Astrocyte (in vitro differentiated cells and primary cell): Measurements from ENCODE around the gene SCIN. TPM values are rescaled to one million over a fixed set of nuclear protein-coding genes. Genes with fewer than 3 reads are reported as not detected.

Source experiments
- DNase-seq: peaks from one replicate; pipeline ENCODE4 v3.0.0-alpha.2; 2010; ENCODE audit warnings: low read depth
- FAIRE-seq: peaks from 2 replicates; lab custom pipeline; 2011; peaks lifted over from hg19 to GRCh38; lab: Jason Lieb, UNC
- H2AFZ ChIP-seq: 2 replicates; pipeline ENCODE4 v1.6.0; 2012; ENCODE audit warnings: low read depth, low read length, inconsistent platforms
- H3K27ac ChIP-seq: 2 replicates; pipeline ENCODE4 v1.5.1; 2011; ENCODE audit warnings: low read depth, low read length, inconsistent platforms
- H3K27me3 ChIP-seq: 2 replicates; pipeline ENCODE4 v1.6.0; 2011; ENCODE audit warnings: low read length, inconsistent platforms; ENCODE audit not compliant: insufficient read depth
- H3K36me3 ChIP-seq: 2 replicates; pipeline ENCODE4 v1.5.1; 2011; ENCODE audit warnings: low read length, inconsistent platforms; ENCODE audit not compliant: insufficient read depth
- H3K4me1 ChIP-seq: 2 replicates; pipeline ENCODE4 v1.5.1; 2011; ENCODE audit warnings: low read length, inconsistent platforms; ENCODE audit not compliant: insufficient read depth
- H3K4me2 ChIP-seq: 2 replicates; pipeline ENCODE4 v1.6.0; 2012; ENCODE audit warnings: low read length, inconsistent platforms
- H3K4me3 ChIP-seq: 2 replicates; pipeline ENCODE4 v1.5.1; 2011; ENCODE audit warnings: low read depth, mild to moderate bottlenecking, low read length, inconsistent platforms; ENCODE audit not compliant: insufficient read depth
- H3K79me2 ChIP-seq: 2 replicates; pipeline ENCODE4 v1.6.0; 2012; ENCODE audit warnings: mild to moderate bottlenecking, low read length, inconsistent platforms; ENCODE audit not compliant: insufficient read depth
- H3K9ac ChIP-seq: 2 replicates; pipeline ENCODE4 v1.6.0; 2012; ENCODE audit warnings: mild to moderate bottlenecking, low read length, inconsistent platforms
- H3K9me3 ChIP-seq: 2 replicates; pipeline ENCODE4 v1.5.1; 2012; ENCODE audit warnings: low read depth, mild to moderate bottlenecking, low read length, inconsistent platforms; ENCODE audit not compliant: insufficient read depth
- H4K20me1 ChIP-seq: 2 replicates; pipeline ENCODE4 v1.6.0; 2012; ENCODE audit warnings: low read length, inconsistent platforms; ENCODE audit not compliant: insufficient read depth
- H3K27ac Mint-ChIP-seq: one replicate; pipeline ENCODE4 v1.8.0; 2021; ENCODE audit warnings: mild to moderate bottlenecking, mixed read lengths; ENCODE audit not compliant: unreplicated experiment
- H3K27me3 Mint-ChIP-seq: one replicate; pipeline ENCODE4 v1.8.0; 2021; ENCODE audit warnings: low read depth, mixed read lengths; ENCODE audit not compliant: unreplicated experiment
- H3K36me3 Mint-ChIP-seq: one replicate; pipeline ENCODE4 v1.8.0; 2021; ENCODE audit warnings: low read depth, mixed read lengths; ENCODE audit not compliant: unreplicated experiment
- H3K4me1 Mint-ChIP-seq: one replicate; pipeline ENCODE4 v1.8.0; 2021; ENCODE audit warnings: low read depth, mixed read lengths; ENCODE audit not compliant: unreplicated experiment
- H3K4me3 Mint-ChIP-seq: one replicate; pipeline ENCODE4 v1.8.0; 2021; ENCODE audit warnings: mild to moderate bottlenecking, moderate library complexity, mixed read lengths; ENCODE audit not compliant: unreplicated experiment
- H3K9me3 Mint-ChIP-seq: one replicate; pipeline ENCODE4 v1.8.0; 2021; ENCODE audit warnings: mild to moderate bottlenecking, mixed read lengths; ENCODE audit not compliant: unreplicated experiment
- EZH2 ChIP-seq: IDR thresholded peaks from 2 replicates; pipeline ENCODE4 v1.6.1; 2012; ENCODE audit warnings: mild to moderate bottlenecking, low read length, inconsistent platforms; ENCODE audit not compliant: insufficient read depth
- total RNA-seq: library from RNA; stranded (reverse); gene quantifications from 2 replicates; pipeline ENCODE4 v1.2.1, GENCODE V29; 2021
- TF ChIP-seq, protein P1 (sequence below): IDR thresholded peaks from 2 replicates; pipeline ENCODE4 v1.5.1; 2011; ENCODE audit warnings: low read depth, mild to moderate bottlenecking, inconsistent platforms, low read length, moderate library complexity; ENCODE audit not compliant: insufficient read depth

SCIN gene
- total RNA-seq, 1 donor from 2014 or later: 0.27 TPM

DNA sequence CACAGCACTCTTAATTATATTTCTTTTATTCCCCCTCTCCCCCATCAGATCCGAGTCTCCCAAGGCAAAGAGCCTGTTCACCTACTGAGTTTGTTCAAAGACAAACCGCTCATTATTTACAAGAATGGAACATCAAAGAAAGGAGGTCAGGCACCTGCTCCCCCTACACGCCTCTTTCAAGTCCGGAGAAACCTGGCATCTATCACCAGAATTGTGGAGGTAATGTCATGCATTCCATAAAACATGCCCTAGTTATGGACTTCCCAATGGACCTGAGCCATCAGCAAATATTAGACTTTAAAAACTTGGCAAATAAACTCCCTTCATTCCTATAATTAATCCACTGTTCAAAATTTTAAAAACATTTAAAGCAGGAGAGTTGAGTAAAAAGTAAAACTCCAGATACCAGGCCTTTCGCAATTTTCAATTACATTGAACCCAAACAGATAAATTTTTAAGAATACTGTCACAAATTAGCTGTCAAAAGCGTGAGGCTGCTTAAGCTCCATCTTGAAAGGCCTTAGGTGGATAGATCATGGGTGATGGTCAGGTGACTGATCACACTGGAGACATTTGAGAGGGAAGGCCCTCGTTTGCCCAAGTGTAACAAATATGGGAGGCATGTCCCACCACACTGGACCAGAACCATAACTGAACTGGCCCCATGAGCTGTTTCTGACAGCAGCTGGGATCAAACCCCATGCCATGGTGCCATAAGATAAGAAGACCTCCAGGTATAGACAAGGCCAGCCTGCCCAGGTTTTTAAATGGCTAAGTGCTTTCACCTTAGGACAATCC lies 70.0 kb downstream of the SCIN start:
- Mint-ChIP-seq H3K27me3 (no peaks in the 10 kb centered on the region), H3K9me3 (peaks cover under 1% of the 10 kb centered on the region), H3K27ac (peak overlapping the region; percentile 16), H3K4me1 (peaks cover 6% of the 10 kb centered on the region), H3K36me3 (no peaks in the 10 kb centered on the region), H3K4me3 (no peak overlapping the region)
- H3K79me2 ChIP-seq: no peaks in the 10 kb centered on the region
- DNase-seq (no peak), FAIRE-seq (no peak)
- H3K9me3 ChIP-seq: no peaks in the 10 kb centered on the region
- H3K36me3 ChIP-seq: no peaks in the 10 kb centered on the region
- no peaks in the 10 kb centered on the region for H4K20me1 ChIP-seq
- no peak overlapping the region for H3K4me2 ChIP-seq
- H3K4me3 ChIP-seq: no peak overlapping the region
- H3K27me3 ChIP-seq: peaks cover 9% of the 10 kb centered on the region
- H3K9ac ChIP-seq: no peak overlapping the region
- H2AFZ ChIP-seq: no peak overlapping the region
- TF ChIP-seq EZH2: no peak
- TF ChIP-seq, protein P1, sequence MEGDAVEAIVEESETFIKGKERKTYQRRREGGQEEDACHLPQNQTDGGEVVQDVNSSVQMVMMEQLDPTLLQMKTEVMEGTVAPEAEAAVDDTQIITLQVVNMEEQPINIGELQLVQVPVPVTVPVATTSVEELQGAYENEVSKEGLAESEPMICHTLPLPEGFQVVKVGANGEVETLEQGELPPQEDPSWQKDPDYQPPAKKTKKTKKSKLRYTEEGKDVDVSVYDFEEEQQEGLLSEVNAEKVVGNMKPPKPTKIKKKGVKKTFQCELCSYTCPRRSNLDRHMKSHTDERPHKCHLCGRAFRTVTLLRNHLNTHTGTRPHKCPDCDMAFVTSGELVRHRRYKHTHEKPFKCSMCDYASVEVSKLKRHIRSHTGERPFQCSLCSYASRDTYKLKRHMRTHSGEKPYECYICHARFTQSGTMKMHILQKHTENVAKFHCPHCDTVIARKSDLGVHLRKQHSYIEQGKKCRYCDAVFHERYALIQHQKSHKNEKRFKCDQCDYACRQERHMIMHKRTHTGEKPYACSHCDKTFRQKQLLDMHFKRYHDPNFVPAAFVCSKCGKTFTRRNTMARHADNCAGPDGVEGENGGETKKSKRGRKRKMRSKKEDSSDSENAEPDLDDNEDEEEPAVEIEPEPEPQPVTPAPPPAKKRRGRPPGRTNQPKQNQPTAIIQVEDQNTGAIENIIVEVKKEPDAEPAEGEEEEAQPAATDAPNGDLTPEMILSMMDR: no peak
- no peak overlapping the region for H3K27ac ChIP-seq
- H3K4me1 ChIP-seq: peaks cover 4% of the 10 kb centered on the region

DNA sequence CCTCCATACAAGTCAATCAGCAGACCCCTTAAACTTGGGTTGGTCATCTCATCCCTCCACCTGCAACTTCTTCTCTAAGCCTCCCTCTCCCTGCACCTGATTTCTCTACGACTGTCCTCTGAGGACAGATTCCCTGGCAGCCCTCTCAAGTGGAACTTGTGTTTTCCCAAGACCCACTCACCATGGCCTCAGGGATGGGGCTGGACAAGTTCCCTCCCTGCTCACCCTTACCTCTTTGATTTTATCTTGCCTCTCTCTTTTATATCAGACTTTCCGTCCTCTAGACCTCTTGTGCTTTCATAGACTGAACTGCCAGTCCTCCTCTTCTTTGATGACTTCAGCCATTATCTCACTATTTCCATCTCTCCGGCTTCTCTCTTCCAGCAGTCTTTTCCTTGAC lies 70.7 kb downstream of the SCIN start:
- FAIRE-seq: no peak
- Histone ChIP-seq H3K36me3 (no peaks in the 10 kb centered on the region), H4K20me1 (no peaks in the 10 kb centered on the region), H3K9ac (no peak overlapping the region), H3K27ac (no peak overlapping the region), H3K79me2 (no peaks in the 10 kb centered on the region), H2AFZ (no peak overlapping the region), H3K4me3 (no peak overlapping the region), H3K9me3 (no peaks in the 10 kb centered on the region), H3K27me3 (peaks cover 9% of the 10 kb centered on the region), H3K4me2 (no peak overlapping the region), H3K4me1 (peaks cover 7% of the 10 kb centered on the region)
- Mint-ChIP-seq H3K9me3 (peaks cover 3% of the 10 kb centered on the region), H3K4me3 (no peak overlapping the region), H3K27ac (no peak overlapping the region), H3K27me3 (no peaks in the 10 kb centered on the region), H3K36me3 (no peaks in the 10 kb centered on the region), H3K4me1 (peaks cover 8% of the 10 kb centered on the region)
- TF ChIP-seq, protein P1: no peak
- no peak for TF ChIP-seq EZH2
- DNase-seq: no peak

DNA sequence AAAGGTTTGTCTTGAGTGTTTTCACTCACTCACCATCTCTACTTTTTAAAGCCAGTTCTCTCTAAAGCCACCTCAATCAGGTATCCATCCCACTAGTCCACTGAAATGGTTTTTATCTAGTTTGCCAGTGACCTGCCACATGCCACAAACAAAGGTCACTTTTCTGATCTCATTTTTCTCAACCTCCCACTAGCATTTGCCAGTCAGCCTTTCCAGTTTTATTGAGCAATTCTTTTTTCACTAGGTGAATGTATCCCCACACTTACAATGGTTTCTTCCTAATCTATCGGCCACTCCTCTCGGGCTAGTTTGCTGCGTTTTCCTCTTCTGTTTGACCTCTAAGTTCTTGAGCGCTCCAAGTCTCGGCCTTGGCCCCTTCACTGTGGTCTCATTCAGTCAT lies 72.0 kb downstream of the SCIN start:
- no peaks in the 10 kb centered on the region for H3K27me3 Mint-ChIP-seq
- no peaks in the 10 kb centered on the region for H3K36me3 Mint-ChIP-seq
- no peak overlapping the region for H3K4me3 ChIP-seq
- no peaks in the 10 kb centered on the region for H3K36me3 ChIP-seq
- H2AFZ ChIP-seq: no peak overlapping the region
- no peak overlapping the region for H3K9ac ChIP-seq
- FAIRE-seq: no peak
- H3K9me3 ChIP-seq: no peaks in the 10 kb centered on the region
- no peak overlapping the region for H3K27ac ChIP-seq
- TF ChIP-seq, protein P1: no peak
- no peak for TF ChIP-seq EZH2
- H3K27me3 ChIP-seq: peaks cover 5% of the 10 kb centered on the region
- H4K20me1 ChIP-seq: no peaks in the 10 kb centered on the region
- H3K4me3 Mint-ChIP-seq: no peak overlapping the region
- DNase-seq: no peak
- peaks cover 14% of the 10 kb centered on the region for H3K4me1 ChIP-seq
- H3K79me2 ChIP-seq: no peaks in the 10 kb centered on the region
- H3K27ac Mint-ChIP-seq: no peak overlapping the region
- H3K4me2 ChIP-seq: no peak overlapping the region
- peaks cover 12% of the 10 kb centered on the region for H3K4me1 Mint-ChIP-seq
- H3K9me3 Mint-ChIP-seq: peaks cover 3% of the 10 kb centered on the region
